Thyroid gland (tissue), 4 donors: ENCODE results near the gene AKT2. TPM values are rescaled to one million over a fixed set of nuclear protein-coding genes. Genes with fewer than 3 reads are reported as not detected.

Experiments used
- DNase-seq, 2 donors: peaks; one replicate each; pipeline ENCODE4 v3.0.0-alpha.2; 2019
- H3K27ac ChIP-seq, 3 donors: fragments of 200-600 bp; sonication (generic); 1 replicate in 2 of 3; 2 replicates in 1 of 3; pipeline ENCODE4 v1.5.1; 2016 to 2019; ENCODE audit warnings: mild to moderate bottlenecking in 1 of 3, moderate library complexity in 1 of 3
- H3K27me3 ChIP-seq: fragments of 200-600 bp; sonication (generic); one replicate; pipeline ENCODE4 v1.5.1; 2019
- H3K36me3 ChIP-seq, 2 donors: fragments of 200-600 bp; sonication (generic); one replicate each; pipeline ENCODE4 v1.5.1; 2016 to 2019
- H3K4me1 ChIP-seq, 2 donors: fragments of 200-600 bp; sonication (generic); one replicate each; pipeline ENCODE4 v1.5.1; 2017 to 2019
- H3K4me3 ChIP-seq, 3 donors: fragments of 200-600 bp; sonication (generic); replicated peaks in 1 of 3; 1 replicate in 2 of 3; 2 replicates in 1 of 3; pipeline ENCODE4 v1.5.1; 2016; ENCODE audit warnings: mild to moderate bottlenecking in 1 of 3
- H3K9me3 ChIP-seq: fragments of 200-600 bp; sonication (generic); one replicate; pipeline ENCODE4 v1.5.1; 2017
- CTCF ChIP-seq, 6 experiments: fragments of 200-600 bp in 3 of 6; fragments of 450-650 bp in 3 of 6; sonication (generic) in 3 of 6; IDR thresholded peaks; one replicate each; pipeline ENCODE4 v1.5.1; 2016 to 2019; ENCODE audit warnings: antibody characterized with exemption in 6 of 6, mild to moderate bottlenecking in 2 of 6, inconsistent platforms in 1 of 6, moderate library complexity in 1 of 6
- POLR2A ChIP-seq, 2 donors: fragments of 450-650 bp; IDR thresholded peaks; one replicate each; pipeline ENCODE4 v1.6.1; 2017; ENCODE audit warnings: antibody characterized with exemption in 2 of 2, mild to moderate bottlenecking in 2 of 2, moderate library complexity in 1 of 2
- WGBS, 2 donors: methylation state at CpG; one replicate each; pipeline ENCODE4 v1.1.5; 2017; 5-methylcytosine and 5-hydroxymethylcytosine counted together
- intact Hi-C: fragments of 100-400 bp; cut with DNase I; formaldehyde crosslinking; loops from one replicate; pipeline ENCODE4 v1.15.1; 2023
- total RNA-seq, 4 donors: library from RNA; depleted of rRNA; stranded (reverse); fragments of >200 nt; gene quantifications; one replicate each; pipeline ENCODE4 v1.2.3, GENCODE V29; 2016

The AKT2 gene
- total RNA-seq, 4 donors from 2014 or later, result 166 to 285 (median 190) TPM

- Histone ChIP-seq H3K9me3 (no peaks in the 10 kb centered on the region), H3K27me3 (no peaks in the 10 kb centered on the region), H3K36me3 (peaks cover 6 to 11% of the 10 kb centered on the region in 2 donors), H3K4me3 (no peak overlapping the region), H3K4me1 (no peaks in the 10 kb centered on the region), H3K27ac (no peak overlapping the region)
- intact Hi-C loops, result no loop called here
- WGBS, 2 donors, result 97 to 98% methylated on average over 16 to 20 of the region's 21 CpGs
- no peak for DNase-seq
- TF ChIP-seq POLR2A (IDR thresholded peaks at IDR 0.05) (no peak), CTCF (IDR thresholded peaks at IDR 0.05) (no peak)
Measured at GRCh38 chr19:40205760-40206159, 79.4 kb downstream of the AKT2 start.

- Histone ChIP-seq H3K4me1 (no peaks in the 10 kb centered on the region), H3K27me3 (no peaks in the 10 kb centered on the region), H3K4me3 (no peak overlapping the region), H3K36me3 (peaks cover 5 to 6% of the 10 kb centered on the region in 2 donors), H3K9me3 (no peaks in the 10 kb centered on the region), H3K27ac (no peak overlapping the region)
- 95 to 97% methylated on average over 14 to 16 of the region's 16 CpGs for WGBS, 2 donors
- DNase-seq, result no peak
- intact Hi-C loops, result no loop called here
- TF ChIP-seq POLR2A (IDR thresholded peaks at IDR 0.05), result no peak
- TF ChIP-seq CTCF (IDR thresholded peaks at IDR 0.05), result no peak
Measured at GRCh38 chr19:40204381-40204780, 80.8 kb downstream of the AKT2 start.

- Histone ChIP-seq H3K27me3 (no peaks in the 10 kb centered on the region), H3K27ac (no peak overlapping the region), H3K4me1 (no peaks in the 10 kb centered on the region), H3K36me3 (peaks cover 3 to 6% of the 10 kb centered on the region in 2 donors), H3K4me3 (no peak overlapping the region), H3K9me3 (no peaks in the 10 kb centered on the region)
- 85 to 89% methylated on average over 9 of the region's 9 CpGs for WGBS, 2 donors
- no peak for TF ChIP-seq CTCF (IDR thresholded peaks at IDR 0.05)
- TF ChIP-seq POLR2A (IDR thresholded peaks at IDR 0.05), result no peak
- no peak for DNase-seq
- intact Hi-C loops, result no loop called here
Measured at GRCh38 chr19:40200341-40201099, 84.6 kb downstream of the AKT2 start.

- 94 to 97% methylated on average over 29 of the region's 29 CpGs for WGBS, 2 donors
- Histone ChIP-seq H3K4me3 (no peak overlapping the region), H3K9me3 (no peaks in the 10 kb centered on the region), H3K4me1 (no peaks in the 10 kb centered on the region), H3K27me3 (no peaks in the 10 kb centered on the region), H3K36me3 (no peaks in the 10 kb centered on the region), H3K27ac (no peak overlapping the region)
- TF ChIP-seq POLR2A (IDR thresholded peaks at IDR 0.05) (no peak), CTCF (IDR thresholded peaks at IDR 0.05) (no peak)
- DNase-seq, result no peak
- intact Hi-C loops, result no loop called here
Measured at GRCh38 chr19:40198272-40198990, 86.7 kb downstream of the AKT2 start.

GRCh38 chr19:40193587-40193849 is 91.6 kb downstream of the AKT2 start:
- Histone ChIP-seq H3K27me3 (no peaks in the 10 kb centered on the region), H3K4me1 (peaks cover 17 to 18% of the 10 kb centered on the region in 2 donors), H3K27ac (no peak overlapping the region), H3K9me3 (no peaks in the 10 kb centered on the region), H3K4me3 (no peak overlapping the region), H3K36me3 (no peaks in the 10 kb centered on the region)
- 89 to 90% methylated on average over 3 of the region's 3 CpGs for WGBS, 2 donors
- DNase-seq, result no peak
- TF ChIP-seq POLR2A (IDR thresholded peaks at IDR 0.05) (no peak), CTCF (IDR thresholded peaks at IDR 0.05) (no peak)
- intact Hi-C loops, result no loop called here
